VCaP (cell line): Measurements from ENCODE around the gene LNX1.

Experiments used
- H3K27ac ChIP-seq: fragments of 450-650 bp; 2 replicates; pipeline ENCODE4 v1.5.1; 2017
- TF ChIP-seq, protein P1 (sequence below): fragments of 450-650 bp; conservative IDR thresholded peaks from 2 replicates; pipeline ENCODE4 v1.5.1; 2017; ENCODE audit warnings: mild to moderate bottlenecking, moderate library complexity

The LNX1 gene

DNA sequence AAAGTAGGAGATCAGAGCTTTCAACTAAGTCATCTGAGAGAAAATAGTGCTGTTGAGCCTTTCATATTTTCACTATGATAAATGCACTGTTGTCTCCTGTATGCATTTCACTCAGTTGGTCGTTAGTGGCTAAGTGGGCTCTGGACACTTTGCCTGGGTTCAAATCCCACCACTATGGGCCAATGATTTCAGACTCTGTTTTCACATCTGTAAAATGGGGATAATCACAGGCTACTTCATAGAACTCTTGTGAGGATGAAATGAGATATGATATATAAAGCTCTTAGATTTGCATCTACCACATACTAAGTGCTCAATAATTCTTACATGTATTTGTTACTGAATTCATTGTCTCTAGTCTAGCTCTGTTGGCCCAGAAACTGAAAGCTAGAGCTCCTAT is 16.8 kb downstream of the LNX1 start:
- TF ChIP-seq, protein P1, sequence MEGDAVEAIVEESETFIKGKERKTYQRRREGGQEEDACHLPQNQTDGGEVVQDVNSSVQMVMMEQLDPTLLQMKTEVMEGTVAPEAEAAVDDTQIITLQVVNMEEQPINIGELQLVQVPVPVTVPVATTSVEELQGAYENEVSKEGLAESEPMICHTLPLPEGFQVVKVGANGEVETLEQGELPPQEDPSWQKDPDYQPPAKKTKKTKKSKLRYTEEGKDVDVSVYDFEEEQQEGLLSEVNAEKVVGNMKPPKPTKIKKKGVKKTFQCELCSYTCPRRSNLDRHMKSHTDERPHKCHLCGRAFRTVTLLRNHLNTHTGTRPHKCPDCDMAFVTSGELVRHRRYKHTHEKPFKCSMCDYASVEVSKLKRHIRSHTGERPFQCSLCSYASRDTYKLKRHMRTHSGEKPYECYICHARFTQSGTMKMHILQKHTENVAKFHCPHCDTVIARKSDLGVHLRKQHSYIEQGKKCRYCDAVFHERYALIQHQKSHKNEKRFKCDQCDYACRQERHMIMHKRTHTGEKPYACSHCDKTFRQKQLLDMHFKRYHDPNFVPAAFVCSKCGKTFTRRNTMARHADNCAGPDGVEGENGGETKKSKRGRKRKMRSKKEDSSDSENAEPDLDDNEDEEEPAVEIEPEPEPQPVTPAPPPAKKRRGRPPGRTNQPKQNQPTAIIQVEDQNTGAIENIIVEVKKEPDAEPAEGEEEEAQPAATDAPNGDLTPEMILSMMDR = no peak
- H3K27ac ChIP-seq = peak overlapping the region; percentile 90

DNA sequence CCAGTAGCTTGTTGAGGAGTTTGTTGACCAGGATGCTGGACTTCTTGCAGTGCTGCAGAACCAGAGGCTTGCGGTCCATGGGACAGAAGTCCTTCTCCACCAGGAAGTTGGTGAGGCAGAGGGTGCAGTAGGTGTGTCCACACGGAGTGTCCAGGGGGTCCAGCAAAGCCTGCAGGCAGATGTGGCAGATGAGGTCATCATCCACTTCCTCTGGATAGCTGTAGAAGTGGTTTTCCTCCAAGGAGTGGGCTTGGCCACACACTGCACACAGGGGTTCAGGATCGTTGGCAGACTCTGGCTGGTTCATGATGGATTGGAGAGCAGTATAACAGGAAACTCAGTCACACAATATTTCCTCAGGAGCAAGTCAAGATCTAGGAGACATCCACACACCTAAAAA is 17.6 kb downstream of the LNX1 start:
- peak overlapping the region; percentile 90; the same call in 1 of the 2 replicates for H3K27ac ChIP-seq
- TF ChIP-seq, protein P1 = no peak

DNA sequence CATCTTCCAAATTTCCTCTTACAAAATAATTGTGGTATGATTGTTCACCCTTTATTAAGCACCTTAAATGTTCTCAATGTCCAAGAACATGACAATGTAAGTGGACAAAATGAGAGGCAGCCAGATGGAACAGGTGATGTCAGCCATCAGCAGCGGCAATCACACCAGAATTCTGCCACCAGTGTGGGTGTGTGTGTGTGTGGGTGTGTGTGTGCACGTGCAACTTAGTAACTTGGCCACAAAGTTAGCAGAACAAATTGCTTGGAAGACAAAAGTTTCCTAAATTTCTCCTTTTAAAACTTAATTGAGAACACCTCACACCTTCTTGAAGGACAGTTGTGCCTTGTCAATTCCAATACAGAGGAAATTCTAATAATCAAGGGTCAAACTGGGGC is 18.7 kb downstream of the LNX1 start:
- H3K27ac ChIP-seq = no peak overlapping the region; the same call in 1 of the 2 replicates
- TF ChIP-seq, protein P1 = no peak

DNA sequence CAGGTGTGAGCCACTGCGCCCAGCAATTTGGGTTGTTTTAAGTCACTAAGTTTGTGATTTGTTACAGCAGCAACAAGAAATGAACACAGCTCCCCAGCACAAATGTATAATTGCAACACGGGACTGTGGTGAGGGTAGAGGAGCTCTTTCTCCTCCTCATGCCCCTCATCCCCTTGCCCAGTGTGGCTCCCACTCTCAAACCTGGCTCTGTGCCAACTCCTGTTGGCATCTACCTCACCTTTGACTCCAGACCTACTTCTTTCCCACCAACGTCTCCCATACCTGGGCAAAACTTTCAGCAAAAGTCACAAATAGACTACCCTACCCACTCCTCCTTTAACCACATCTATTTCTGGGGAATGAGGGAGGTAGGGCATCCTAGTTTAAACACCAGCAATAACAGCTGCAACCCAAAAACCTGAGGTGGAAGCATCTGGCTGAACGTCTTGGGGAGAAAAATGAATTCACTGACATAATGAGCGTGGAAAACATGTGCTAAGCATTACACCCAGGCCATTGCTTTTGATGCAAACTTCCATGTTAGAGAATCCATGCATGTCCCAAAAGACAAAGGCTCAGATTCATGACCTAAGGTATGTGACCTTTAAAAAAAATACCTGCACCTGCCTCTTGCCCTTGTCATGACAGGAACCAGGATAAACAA is 19.2 kb downstream of the LNX1 start:
- TF ChIP-seq, protein P1 = no peak
- H3K27ac ChIP-seq = no peak overlapping the region; the same call in 1 of the 2 replicates

DNA sequence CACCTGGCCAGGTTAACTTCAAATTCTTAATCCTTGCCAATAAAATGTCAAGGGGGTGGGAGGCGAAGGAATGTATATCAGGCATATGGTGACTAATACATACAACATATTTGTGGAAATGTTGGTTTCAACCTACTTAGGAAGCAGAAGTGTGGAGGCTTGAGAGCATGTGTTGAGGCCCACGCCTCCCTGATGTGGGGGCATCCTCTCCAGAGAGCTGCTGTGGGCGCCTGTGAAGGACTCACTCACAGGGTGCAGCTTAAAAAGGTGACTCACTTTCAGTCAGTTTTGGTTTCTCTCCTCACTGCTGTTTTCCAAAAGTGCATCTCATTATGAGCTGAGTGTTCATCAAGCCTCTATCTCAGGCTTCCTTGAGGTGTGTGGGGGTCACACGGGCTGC is 27.5 kb downstream of the LNX1 start:
- TF ChIP-seq, protein P1 = no peak
- no peak overlapping the region for H3K27ac ChIP-seq

DNA sequence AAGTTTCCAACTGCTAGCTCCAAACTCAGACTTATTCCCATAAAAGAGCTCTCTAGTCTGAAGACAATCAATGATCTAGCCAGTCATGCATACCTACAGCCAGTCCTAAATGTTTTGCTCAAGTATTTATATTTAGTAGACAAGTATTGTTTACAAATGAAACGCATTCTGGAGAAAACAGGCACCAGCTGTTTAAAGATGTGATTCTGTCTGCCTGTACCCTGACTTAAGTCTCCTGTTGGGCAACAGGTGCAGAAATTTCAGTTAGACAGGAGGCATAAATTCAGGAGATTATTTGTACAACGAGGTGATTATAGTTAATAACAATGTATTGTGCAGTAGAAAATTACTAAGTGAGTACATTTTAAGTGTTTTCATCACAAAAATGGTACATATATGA is 28.9 kb downstream of the LNX1 start:
- TF ChIP-seq, protein P1 = no peak
- H3K27ac ChIP-seq = no peak overlapping the region

DNA sequence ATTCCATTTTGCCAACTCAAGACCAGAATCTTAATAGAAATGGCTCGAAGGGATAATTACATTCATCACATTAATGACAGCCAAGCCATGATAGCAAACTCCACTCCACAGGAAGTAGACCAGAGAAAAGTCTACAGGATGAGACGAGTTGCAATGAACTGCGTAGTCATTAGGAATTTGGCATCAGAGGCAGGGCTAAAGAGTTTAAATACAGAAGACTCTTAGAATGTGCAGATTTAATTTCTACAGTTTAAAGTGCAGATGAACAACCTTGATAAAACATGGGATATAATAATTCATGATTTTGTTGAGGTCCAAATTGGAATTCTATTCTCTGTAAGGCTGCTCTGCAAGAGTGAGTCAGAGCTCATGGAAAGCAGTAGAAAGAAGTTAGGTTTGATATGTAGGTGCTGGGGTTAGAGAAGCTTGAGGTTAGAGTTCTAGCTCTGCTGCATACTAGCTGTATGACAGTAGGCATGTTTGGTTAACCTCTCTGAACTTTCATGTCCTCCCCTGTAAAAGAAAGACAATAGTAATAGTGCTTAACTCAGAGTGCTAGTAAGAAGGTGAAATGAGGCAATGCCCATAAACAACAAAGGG is 32.2 kb downstream of the LNX1 start:
- no peak overlapping the region for H3K27ac ChIP-seq
- TF ChIP-seq, protein P1 = no peak
